Inflammatory macrophage treated with lipopolysaccharide for 4 hours (primary cell): ENCODE data around the gene RIC3.

Experiments
- DNase-seq: peaks from one replicate; pipeline ENCODE4 v3.0.0-alpha.2; 2020

The RIC3 gene

DNA sequence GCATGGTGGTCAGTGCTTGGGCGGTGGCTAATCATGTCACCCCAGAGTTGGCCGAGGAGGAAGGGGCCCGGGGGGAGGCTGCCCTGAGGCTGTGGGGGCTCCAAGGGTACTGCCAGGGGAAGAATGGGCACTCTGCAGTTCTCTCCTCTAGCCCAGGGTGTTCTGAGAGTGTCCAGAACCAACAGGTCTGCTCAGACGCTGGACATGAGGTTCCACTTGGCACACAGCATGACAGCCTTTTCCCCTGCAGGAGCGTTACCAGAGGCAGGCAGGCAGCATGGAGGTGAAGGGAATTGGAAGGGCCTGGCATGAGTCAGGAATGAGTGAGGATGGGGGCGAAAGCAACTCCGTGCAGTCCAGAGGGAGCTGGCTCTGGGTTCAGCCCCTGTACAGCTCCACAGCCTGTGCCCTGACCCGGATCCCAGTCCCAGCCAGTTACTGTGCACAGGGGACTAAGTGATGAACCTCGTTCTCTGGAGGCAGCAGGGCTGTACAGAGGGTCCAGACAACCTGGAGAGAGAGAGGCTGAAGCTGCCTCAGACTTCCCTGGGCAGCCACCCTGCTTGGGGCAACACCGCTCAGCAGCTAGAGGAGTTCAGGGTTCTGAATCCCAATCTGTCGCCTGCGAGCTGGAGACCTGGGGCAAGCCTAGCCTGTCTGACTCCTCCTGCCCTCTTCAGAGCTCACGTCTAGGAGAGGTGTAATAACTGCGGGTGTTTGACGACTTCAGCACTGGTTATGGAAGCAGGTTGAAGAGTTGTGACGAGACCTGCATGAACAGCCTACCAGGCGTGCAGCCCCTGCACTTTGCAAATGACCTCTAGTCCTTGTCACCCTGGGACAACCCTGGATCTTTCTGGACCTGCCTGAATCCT, 102.6 kb downstream of the RIC3 start:
- DNase-seq = no peak

GRCh38 chr11:8065031-8065430, 103.8 kb downstream of the RIC3 start:
- DNase-seq = no peak

GRCh38 chr11:8063324-8063723, 105.5 kb downstream of the RIC3 start:
- DNase-seq = no peak

- no peak for DNase-seq
Measured at GRCh38 chr11:8062781-8063257, 106.0 kb downstream of the RIC3 start.

- no peak for DNase-seq
Measured at GRCh38 chr11:8061555-8062428, 107.0 kb downstream of the RIC3 start.

- no peak for DNase-seq
Measured at GRCh38 chr11:8060801-8061554, 107.8 kb downstream of the RIC3 start.

DNA sequence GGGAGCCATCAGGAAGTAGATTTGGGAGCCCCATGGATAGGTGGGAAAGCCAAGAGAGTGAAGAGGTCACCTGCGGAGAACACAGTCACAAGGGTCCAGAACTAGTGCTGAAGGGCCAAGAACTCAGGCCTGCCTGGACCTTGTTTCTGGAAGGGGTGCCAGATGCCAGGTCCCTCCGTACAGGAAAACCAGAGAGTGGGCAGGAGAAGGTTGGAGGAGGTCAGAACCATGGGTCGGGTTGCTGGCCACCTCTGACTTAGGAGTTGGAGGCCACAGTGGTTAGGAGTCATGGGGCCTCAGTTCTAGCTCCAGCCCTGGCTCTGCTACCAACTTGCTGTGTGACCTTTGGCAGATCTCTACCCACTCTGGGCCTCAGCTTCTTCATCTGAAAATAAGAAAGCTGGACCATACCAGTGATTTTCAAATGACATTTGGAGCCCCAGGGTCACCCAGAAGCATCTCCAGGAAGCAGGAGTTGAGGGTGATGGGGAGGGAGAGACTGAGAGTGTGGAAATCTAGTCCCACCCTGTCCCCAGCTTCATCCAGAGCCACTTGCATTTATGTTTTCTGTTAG, 108.6 kb downstream of the RIC3 start:
- no peak for DNase-seq

DNA sequence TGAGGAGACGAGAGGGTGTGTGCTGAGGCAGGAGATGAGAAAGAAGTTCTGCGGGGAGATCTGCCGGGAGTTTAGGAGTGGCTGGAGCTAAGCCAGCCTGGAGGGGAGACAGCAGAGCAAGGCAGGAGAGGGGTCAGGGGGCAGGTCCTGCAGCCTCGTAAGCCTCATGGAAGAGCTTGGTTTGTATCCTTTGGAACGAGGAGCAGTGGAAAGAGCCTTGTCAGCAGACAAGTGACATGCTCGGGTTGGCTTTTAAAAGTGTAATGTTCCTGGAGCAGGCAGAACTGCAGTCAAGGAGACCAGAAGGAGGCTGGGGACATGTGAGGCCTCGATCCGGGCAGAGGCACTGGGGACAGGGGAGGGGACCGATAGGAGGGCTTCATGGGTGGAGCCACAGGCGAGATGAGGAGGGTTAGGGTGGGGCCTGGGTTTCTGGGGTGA, 109.2 kb downstream of the RIC3 start:
- DNase-seq = no peak

DNA sequence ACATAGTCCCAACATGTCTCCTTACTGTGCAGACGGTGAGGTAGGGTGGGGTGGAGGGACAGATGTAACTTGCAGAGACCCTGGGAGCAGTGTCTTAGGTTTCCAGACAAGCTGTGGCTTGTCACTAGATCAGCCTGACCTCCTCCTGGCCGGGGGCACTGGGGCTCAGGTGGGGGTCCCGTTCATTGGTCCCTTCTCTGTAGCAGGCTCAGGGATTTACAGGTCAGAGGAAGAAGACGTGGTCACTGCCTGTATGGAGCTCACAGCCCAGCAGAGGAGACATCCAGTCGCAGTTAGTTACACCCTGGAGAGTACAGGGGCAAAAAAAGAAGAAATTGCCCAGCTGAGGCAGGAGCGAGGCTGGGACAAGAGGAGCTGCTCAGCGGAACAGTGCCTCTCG, 109.8 kb downstream of the RIC3 start:
- no peak for DNase-seq

- no peak for DNase-seq
Measured at GRCh38 chr11:8058216-8058615, 110.6 kb downstream of the RIC3 start.

- DNase-seq = peak; percentile 19
Measured at GRCh38 chr11:8056810-8057463, 111.9 kb downstream of the RIC3 start.
